Mucosa of gallbladder (tissue), 1 donor: ENCODE measurements around the gene NUP210. TPM values are rescaled to one million over a fixed set of nuclear protein-coding genes. Genes with fewer than 3 reads are reported as not detected.
"Not testable (repeated sequence)": the region's sequence is repeated elsewhere in the genome, so short reads cannot be mapped to it uniquely, and the experiment has no call there.

Experiments used
- DNase-seq: peaks from one replicate; pipeline ENCODE4 v3.0.0-alpha.2; 2020; ENCODE audit warnings: low spot score
- total RNA-seq: library from RNA; stranded (reverse); gene quantifications from one replicate; pipeline ENCODE4 v1.2.1, GENCODE V29; 2021
- donor health status: DM: no; HTN: no; CAD: no.

Gene NUP210
- total RNA-seq, result 12.1 TPM

GRCh38 chr3:13420045-13420830, at the start of gene NUP210:
Gene NUP210 (minus strand): TSS chr3:13420322. CDS start chr3:13420226, 96 bp downstream.
- DNase-seq, result no peak

GRCh38 chr3:13466781-13467180, 46.7 kb upstream of the NUP210 start:
- DNase-seq, result no peak

- no peak for DNase-seq
Observed at GRCh38 chr3:13465236-13465873, 45.2 kb upstream of the NUP210 start.

- DNase-seq, result no peak
Observed at GRCh38 chr3:13463618-13464400, 43.7 kb upstream of the NUP210 start.

GRCh38 chr3:13462822-13463221, 42.7 kb upstream of the NUP210 start:
- DNase-seq, result no peak

- DNase-seq, result no peak
Observed at GRCh38 chr3:13462125-13462629, 42.1 kb upstream of the NUP210 start.

- peak; percentile 29 for DNase-seq
Observed at GRCh38 chr3:13461169-13462124, 41.3 kb upstream of the NUP210 start.

GRCh38 chr3:13460341-13460736, 40.2 kb upstream of the NUP210 start:
- no peak for DNase-seq

- no peak for DNase-seq
Observed at GRCh38 chr3:13459605-13460340, 39.7 kb upstream of the NUP210 start.

GRCh38 chr3:13457593-13457992, 37.5 kb upstream of the NUP210 start:
- DNase-seq, result no peak

- no peak for DNase-seq
Observed at GRCh38 chr3:13455644-13456043, 35.5 kb upstream of the NUP210 start.

- DNase-seq, result peak; percentile 54
Observed at GRCh38 chr3:13452490-13453335, 32.6 kb upstream of the NUP210 start.

GRCh38 chr3:13451301-13451673, 31.2 kb upstream of the NUP210 start:
- peak; percentile 12 for DNase-seq

- DNase-seq, result not testable (repeated sequence)
Observed at GRCh38 chr3:13442882-13443281, 22.8 kb upstream of the NUP210 start.

GRCh38 chr3:13440204-13440817, 20.2 kb upstream of the NUP210 start:
- DNase-seq, result no peak

GRCh38 chr3:13436213-13436612, 16.1 kb upstream of the NUP210 start:
- DNase-seq, result not testable (repeated sequence)

- DNase-seq, result no peak
Observed at GRCh38 chr3:13433912-13434311, 13.8 kb upstream of the NUP210 start.

- DNase-seq, result no peak
Observed at GRCh38 chr3:13432093-13432492, 12.0 kb upstream of the NUP210 start.

GRCh38 chr3:13430411-13430875, 10.3 kb upstream of the NUP210 start:
- DNase-seq, result not testable (repeated sequence)
